Naive thymus-derived CD4-positive, alpha-beta T cell (primary cell): ENCODE results near the gene CRYGN. TPM values are rescaled to one million over a fixed set of nuclear protein-coding genes. Genes with fewer than 3 reads are reported as not detected.

ENCODE experiments used
- ATAC-seq: fragments of 150-1000 bp; cut with Tn5 transposase; 2 replicates; pipeline ENCODE4 v1.10.0; 2021; ENCODE audit warnings: mild to moderate bottlenecking, moderate library complexity
- CTCF ChIA-PET: fragments of 350-600 bp; sonication (Branson Sonifier 250); formaldehyde crosslinking; loops from one replicate; lab custom pipeline; 2021; ENCODE audit warnings: antibody characterized with exemption; lab: Charles Lee
- POLR2A ChIA-PET: fragments of 350-600 bp; sonication (Branson Sonifier 250); formaldehyde crosslinking; loops from one replicate; lab custom pipeline; 2021; ENCODE audit warnings: antibody characterized with exemption, inconsistent platforms; lab: Charles Lee
- DNase-seq, 9 donors: peaks; one replicate each; pipeline versions ENCODE4 v3.0.0 to v3.0.0-alpha.2; 2020 to 2022; ENCODE audit warnings: mixed read lengths in 1 of 9
- H3K27ac ChIP-seq: one replicate; pipeline ENCODE4 v1.7.0; 2013; ENCODE audit warnings: mild to moderate bottlenecking, low read depth, low read length, moderate library complexity
- H3K27me3 ChIP-seq, 2 donors: one replicate each; pipeline ENCODE4 v1.7.0; 2013; ENCODE audit warnings: low read length in 2 of 2, mild to moderate bottlenecking in 2 of 2, moderate library complexity in 2 of 2; ENCODE audit not compliant: control insufficient read depth in 2 of 2, insufficient read depth in 2 of 2
- H3K36me3 ChIP-seq, 3 experiments: 1 replicate in 2 of 3; 2 replicates in 1 of 3; pipeline ENCODE4 v1.7.0; 2013; ENCODE audit warnings: low read length in 3 of 3, mild to moderate bottlenecking in 3 of 3, moderate library complexity in 1 of 3; ENCODE audit not compliant: insufficient read depth in 3 of 3, control insufficient read depth in 2 of 3
- H3K4me1 ChIP-seq, 2 donors: one replicate each; pipeline ENCODE4 v1.7.0; 2013; ENCODE audit warnings: low read length in 2 of 2, mild to moderate bottlenecking in 2 of 2, moderate library complexity in 1 of 2; ENCODE audit not compliant: control insufficient read depth in 2 of 2, insufficient read depth in 2 of 2
- H3K4me3 ChIP-seq: 2 replicates; pipeline ENCODE4 v1.7.0; 2013; ENCODE audit warnings: mild to moderate bottlenecking, low read length
- H3K9me3 ChIP-seq, 3 experiments: 1 replicate in 2 of 3; 2 replicates in 1 of 3; pipeline ENCODE4 v1.7.0; 2013; ENCODE audit warnings: low read length in 3 of 3; ENCODE audit not compliant: control insufficient read depth in 2 of 3
- H3K27ac Mint-ChIP-seq, 9 donors: one replicate each; pipeline ENCODE4 v1.8.0; 2020 to 2022; ENCODE audit warnings: mixed read lengths in 9 of 9, mild to moderate bottlenecking in 8 of 9, moderate library complexity in 5 of 9, inconsistent platforms in 2 of 9
- H3K27me3 Mint-ChIP-seq, 5 donors: one replicate each; pipeline ENCODE4 v1.8.0; 2021 to 2022; ENCODE audit warnings: mixed read lengths in 5 of 5, mild to moderate bottlenecking in 1 of 5
- H3K36me3 Mint-ChIP-seq, 5 donors: one replicate each; pipeline ENCODE4 v1.8.0; 2020 to 2022; ENCODE audit warnings: mixed read lengths in 5 of 5, mild to moderate bottlenecking in 3 of 5, inconsistent platforms in 1 of 5
- H3K4me1 Mint-ChIP-seq, 7 donors: one replicate each; pipeline ENCODE4 v1.8.0; 2020 to 2022; ENCODE audit warnings: mixed read lengths in 7 of 7, mild to moderate bottlenecking in 3 of 7, inconsistent platforms in 1 of 7
- H3K4me3 Mint-ChIP-seq, 10 donors: one replicate each; pipeline ENCODE4 v1.8.0; 2020 to 2022; ENCODE audit warnings: mild to moderate bottlenecking in 10 of 10, mixed read lengths in 10 of 10, moderate library complexity in 6 of 10, inconsistent platforms in 2 of 10
- H3K9me3 Mint-ChIP-seq, 11 donors: one replicate each; pipeline ENCODE4 v1.8.0; 2020 to 2022; ENCODE audit warnings: mixed read lengths in 11 of 11, mild to moderate bottlenecking in 4 of 11, inconsistent platforms in 1 of 11, moderate library complexity in 1 of 11
- intact Hi-C, 2 donors: fragments of 100-400 bp; cut with micrococcal nuclease; formaldehyde crosslinking; loops; one replicate each; pipeline ENCODE4 v1.15.1; 2023
- polyA plus RNA-seq, 2 donors: library from polyadenylated mRNA; unstranded; fragments of 300-500 nt; fragmentation: Illumina TruSeq; gene quantifications; one replicate each; pipeline ENCODE4 v1.2.3, GENCODE V29; 2021
- total RNA-seq, 6 experiments: library from RNA in 5 of 6; stranded (reverse) in 5 of 6; gene quantifications; 1 replicate in 5 of 6; 2 replicates in 1 of 6; pipeline ENCODE4 v1.2.3 and lab custom pipeline; 2021 to 2026

The CRYGN gene
- total and polyA plus RNA-seq, 7 experiments from 2014 or later: 0.33 to 1.1 (median 0.48) TPM; not detected in 2

- intact Hi-C loops: loop anchor here in 1 of 2 donors (5.0 kb wide), 1 partner anchor 47 kb away; the partner anchor contains the start of gene RHEB
- CTCF ChIA-PET: interaction anchor here (0.6 kb wide), 1 partner anchor 167 kb away, joined by 3 read pairs; no protein-coding TSS in a partner anchor
- no peak overlapping the region for H3K27ac ChIP-seq
- no peak for ATAC-seq
- H3K27me3 ChIP-seq: no peaks in the 10 kb centered on the region
- Mint-ChIP-seq H3K4me3 (no peak overlapping the region), H3K27ac (peak overlapping the region in 2 of 9 donors; percentile 36 to 67), H3K4me1 (peaks cover 15 to 51% (median 32%) of the 10 kb centered on the region in 7 donors), H3K27me3 (no peaks in the 10 kb centered on the region), H3K9me3 (peaks cover 0 to 2% (median 0%) of the 10 kb centered on the region in 11 donors), H3K36me3 (peaks cover 38 to 66% (median 47%) of the 10 kb centered on the region in 5 donors)
- no peaks in the 10 kb centered on the region for H3K9me3 ChIP-seq
- H3K4me1 ChIP-seq: peaks cover 8 to 15% of the 10 kb centered on the region in 2 donors
- no peak overlapping the region for H3K4me3 ChIP-seq
- POLR2A ChIA-PET: no interaction called here
- DNase-seq: no peak
- peaks cover 4 to 53% (median 11%) of the 10 kb centered on the region in 3 experiments for H3K36me3 ChIP-seq
Measured at GRCh38 chr7:151470711-151471110, 30.8 kb upstream of the CRYGN start.

- ATAC-seq: no peak
- peaks cover 15 to 51% (median 32%) of the 10 kb centered on the region in 7 donors for H3K4me1 Mint-ChIP-seq
- Histone ChIP-seq H3K4me1 (peaks cover 8 to 15% of the 10 kb centered on the region in 2 donors), H3K27me3 (no peaks in the 10 kb centered on the region), H3K9me3 (no peaks in the 10 kb centered on the region), H3K4me3 (no peak overlapping the region), H3K36me3 (peaks cover 4 to 61% (median 11%) of the 10 kb centered on the region in 3 experiments), H3K27ac (no peak overlapping the region)
- intact Hi-C loops: no loop called here
- POLR2A ChIA-PET: no interaction called here
- peaks cover 0 to 5% (median 0%) of the 10 kb centered on the region in 11 donors for H3K9me3 Mint-ChIP-seq
- peaks cover 38 to 78% (median 60%) of the 10 kb centered on the region in 5 donors for H3K36me3 Mint-ChIP-seq
- H3K27ac Mint-ChIP-seq: peak overlapping the region in 7 of 9 donors; percentile 3 to 70 (median 49)
- H3K27me3 Mint-ChIP-seq: no peaks in the 10 kb centered on the region
- no peak for DNase-seq
- no peak overlapping the region for H3K4me3 Mint-ChIP-seq
- CTCF ChIA-PET: no interaction called here
Measured at GRCh38 chr7:151469281-151469680, 29.3 kb upstream of the CRYGN start.

- intact Hi-C loops: no loop called here
- no peak overlapping the region for H3K4me3 ChIP-seq
- peaks cover 0 to under 1% (median 0%) of the 10 kb centered on the region in 3 experiments for H3K9me3 ChIP-seq
- no peak overlapping the region for H3K27ac ChIP-seq
- peaks cover 8 to 15% of the 10 kb centered on the region in 2 donors for H3K4me1 ChIP-seq
- peak overlapping the region in 8 of 9 donors; percentile 18 to 72 (median 64) for H3K27ac Mint-ChIP-seq
- no peaks in the 10 kb centered on the region for H3K27me3 ChIP-seq
- DNase-seq (no peak), ATAC-seq (no peak)
- ChIA-PET POLR2A (no interaction called here), CTCF (no interaction called here)
- no peaks in the 10 kb centered on the region for H3K27me3 Mint-ChIP-seq
- H3K4me3 Mint-ChIP-seq: no peak overlapping the region
- peaks cover 2 to 13% (median 7%) of the 10 kb centered on the region in 11 donors for H3K9me3 Mint-ChIP-seq
- H3K36me3 Mint-ChIP-seq: peaks cover 40 to 80% (median 66%) of the 10 kb centered on the region in 5 donors
- peaks cover 3 to 61% (median 11%) of the 10 kb centered on the region in 3 experiments for H3K36me3 ChIP-seq
- H3K4me1 Mint-ChIP-seq: peaks cover 15 to 44% (median 32%) of the 10 kb centered on the region in 7 donors
Measured at GRCh38 chr7:151468217-151469018, 28.5 kb upstream of the CRYGN start.

GRCh38 chr7:151465169-151465568 is 25.2 kb upstream of the CRYGN start:
- no peaks in the 10 kb centered on the region for H3K27me3 ChIP-seq
- DNase-seq (no peak), ATAC-seq (no peak)
- H3K27me3 Mint-ChIP-seq: peaks cover 0 to 11% (median 5%) of the 10 kb centered on the region in 5 donors
- H3K9me3 Mint-ChIP-seq: peaks cover 6 to 44% (median 16%) of the 10 kb centered on the region in 11 donors
- H3K27ac Mint-ChIP-seq: peak overlapping the region in 1 of 9 donors; percentile 53
- peaks cover 0 to 46% (median 8%) of the 10 kb centered on the region in 3 experiments for H3K36me3 ChIP-seq
- intact Hi-C loops: no loop called here
- peaks cover 0 to 21% (median 0%) of the 10 kb centered on the region in 3 experiments for H3K9me3 ChIP-seq
- H3K27ac ChIP-seq: no peak overlapping the region
- ChIA-PET POLR2A (no interaction called here), CTCF (interaction anchor here (0.6 kb wide), 1 partner anchor 295 kb away, joined by 3 read pairs; no protein-coding TSS in a partner anchor)
- no peak overlapping the region for H3K4me3 Mint-ChIP-seq
- peaks cover 0 to 8% of the 10 kb centered on the region in 2 donors for H3K4me1 ChIP-seq
- peaks cover 8 to 19% (median 17%) of the 10 kb centered on the region in 7 donors for H3K4me1 Mint-ChIP-seq
- H3K36me3 Mint-ChIP-seq: peaks cover 39 to 73% (median 66%) of the 10 kb centered on the region in 5 donors
- H3K4me3 ChIP-seq: no peak overlapping the region

GRCh38 chr7:151462306-151462779 is 22.4 kb upstream of the CRYGN start:
- POLR2A ChIA-PET: no interaction called here
- peaks cover 6 to 44% (median 16%) of the 10 kb centered on the region in 11 donors for H3K9me3 Mint-ChIP-seq
- H3K27ac ChIP-seq: no peak overlapping the region
- no peak overlapping the region for H3K4me3 ChIP-seq
- DNase-seq: no peak
- ATAC-seq: no peak
- H3K36me3 ChIP-seq: peaks cover 0 to 21% (median 5%) of the 10 kb centered on the region in 3 experiments
- peaks cover 0 to 11% (median 7%) of the 10 kb centered on the region in 5 donors for H3K27me3 Mint-ChIP-seq
- peaks cover 0 to 5% (median 0%) of the 10 kb centered on the region in 7 donors for H3K4me1 Mint-ChIP-seq
- CTCF ChIA-PET: no interaction called here
- H3K27ac Mint-ChIP-seq: no peak overlapping the region
- no peak overlapping the region for H3K4me3 Mint-ChIP-seq
- H3K36me3 Mint-ChIP-seq: peaks cover 16 to 50% (median 41%) of the 10 kb centered on the region in 5 donors
- intact Hi-C loops: no loop called here
- H3K27me3 ChIP-seq: no peaks in the 10 kb centered on the region
- peaks cover 0 to 21% (median 0%) of the 10 kb centered on the region in 3 experiments for H3K9me3 ChIP-seq
- no peaks in the 10 kb centered on the region for H3K4me1 ChIP-seq

GRCh38 chr7:151461942-151462230 is 21.9 kb upstream of the CRYGN start:
- Mint-ChIP-seq H3K4me3 (no peak overlapping the region), H3K36me3 (peaks cover 12 to 46% (median 36%) of the 10 kb centered on the region in 5 donors), H3K27me3 (peaks cover 0 to 11% (median 7%) of the 10 kb centered on the region in 5 donors), H3K4me1 (peaks cover 0 to 10% (median 0%) of the 10 kb centered on the region in 7 donors), H3K27ac (no peak overlapping the region), H3K9me3 (peaks cover 6 to 44% (median 16%) of the 10 kb centered on the region in 11 donors)
- intact Hi-C loops: no loop called here
- Histone ChIP-seq H3K4me3 (no peak overlapping the region), H3K4me1 (no peaks in the 10 kb centered on the region), H3K9me3 (peaks cover 0 to 21% (median 0%) of the 10 kb centered on the region in 3 experiments), H3K27ac (no peak overlapping the region), H3K36me3 (peaks cover 0 to 17% (median 5%) of the 10 kb centered on the region in 3 experiments), H3K27me3 (no peaks in the 10 kb centered on the region)
- no peak for DNase-seq
- ChIA-PET CTCF (no interaction called here), POLR2A (no interaction called here)
- no peak for ATAC-seq
